OCI-LY3 (cell line): ENCODE measurements around the gene ALAS2.

Source experiments
- EZH2phosphoT487 ChIP-seq: fragments of 200-600 bp; shearing (Covaris generic); IDR thresholded peaks from 2 replicates; pipeline ENCODE4 v1.6.1; 2018; ENCODE audit warnings: antibody characterized with exemption, mixed run types, low read depth
- TF ChIP-seq, protein P1 (sequence below): fragments of 200-600, 300-600 bp; sonication (generic); IDR thresholded peaks from 2 replicates; pipeline ENCODE4 v1.5.1; 2014; ENCODE audit warnings: antibody characterized with exemption, low read length, low read depth

DNA sequence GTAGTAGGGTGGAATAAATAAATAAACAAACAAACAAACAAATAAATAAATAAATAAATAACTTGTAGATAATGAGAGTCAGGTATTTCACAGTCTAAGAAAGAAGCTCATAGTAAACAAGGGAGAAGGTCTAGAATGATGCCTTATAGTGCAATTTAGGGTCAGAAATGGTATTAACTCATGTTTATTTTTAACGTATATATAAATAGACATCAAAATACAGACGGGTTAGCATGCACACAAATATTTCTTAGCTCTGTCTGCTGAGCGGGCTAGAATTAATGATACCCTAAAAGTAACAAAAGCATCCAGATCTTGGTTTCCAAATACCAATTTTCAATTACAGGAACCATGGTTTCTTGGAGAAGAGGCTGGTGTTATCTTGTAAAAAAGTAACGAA is 53.4 kb downstream of the ALAS2 start:
- TF ChIP-seq, protein P1, sequence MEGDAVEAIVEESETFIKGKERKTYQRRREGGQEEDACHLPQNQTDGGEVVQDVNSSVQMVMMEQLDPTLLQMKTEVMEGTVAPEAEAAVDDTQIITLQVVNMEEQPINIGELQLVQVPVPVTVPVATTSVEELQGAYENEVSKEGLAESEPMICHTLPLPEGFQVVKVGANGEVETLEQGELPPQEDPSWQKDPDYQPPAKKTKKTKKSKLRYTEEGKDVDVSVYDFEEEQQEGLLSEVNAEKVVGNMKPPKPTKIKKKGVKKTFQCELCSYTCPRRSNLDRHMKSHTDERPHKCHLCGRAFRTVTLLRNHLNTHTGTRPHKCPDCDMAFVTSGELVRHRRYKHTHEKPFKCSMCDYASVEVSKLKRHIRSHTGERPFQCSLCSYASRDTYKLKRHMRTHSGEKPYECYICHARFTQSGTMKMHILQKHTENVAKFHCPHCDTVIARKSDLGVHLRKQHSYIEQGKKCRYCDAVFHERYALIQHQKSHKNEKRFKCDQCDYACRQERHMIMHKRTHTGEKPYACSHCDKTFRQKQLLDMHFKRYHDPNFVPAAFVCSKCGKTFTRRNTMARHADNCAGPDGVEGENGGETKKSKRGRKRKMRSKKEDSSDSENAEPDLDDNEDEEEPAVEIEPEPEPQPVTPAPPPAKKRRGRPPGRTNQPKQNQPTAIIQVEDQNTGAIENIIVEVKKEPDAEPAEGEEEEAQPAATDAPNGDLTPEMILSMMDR, result no peak
- TF ChIP-seq EZH2phosphoT487, result no peak
